ENCODE results near the gene KRT14.
"Not testable (repeated sequence)": the region's sequence is repeated elsewhere in the genome, so short reads cannot be mapped to it uniquely, and the experiment has no call there.

Gene KRT14

GRCh38 chr17:41547378-41547841, 39.3 kb downstream of the KRT14 start:
- no peaks in the 10 kb centered on the region for H3K9me3 ChIP-seq (ENCODE audit: control insufficient read depth, low read depth, low read length)
- peaks cover 20% of the 10 kb centered on the region for H3K4me1 ChIP-seq (ENCODE audit: control insufficient read depth, low read depth, low read length)
- no peak overlapping the region for H3K27ac ChIP-seq (ENCODE audit: low read length)
- H3K9ac ChIP-seq (ENCODE audit: low read length): no peak overlapping the region
- H3K27me3 ChIP-seq (ENCODE audit: control insufficient read depth, insufficient read depth, low read length): peaks cover 4% of the 10 kb centered on the region
- no peak overlapping the region for H3K4me3 ChIP-seq (ENCODE audit: low read length)
- no peaks in the 10 kb centered on the region for H3K36me3 ChIP-seq (ENCODE audit: control insufficient read depth, low read depth, low read length)

GRCh38 chr17:41546819-41547218, 39.9 kb downstream of the KRT14 start:
- Histone ChIP-seq H3K4me1 (ENCODE audit: control insufficient read depth, low read depth, low read length) (peaks cover 20% of the 10 kb centered on the region), H3K9ac (ENCODE audit: low read length) (no peak overlapping the region), H3K27ac (ENCODE audit: low read length) (no peak overlapping the region), H3K9me3 (ENCODE audit: control insufficient read depth, low read depth, low read length) (no peaks in the 10 kb centered on the region), H3K27me3 (ENCODE audit: control insufficient read depth, insufficient read depth, low read length) (peaks cover 4% of the 10 kb centered on the region), H3K4me3 (ENCODE audit: low read length) (no peak overlapping the region), H3K36me3 (ENCODE audit: control insufficient read depth, low read depth, low read length) (no peaks in the 10 kb centered on the region)

GRCh38 chr17:41545829-41546410, 40.8 kb downstream of the KRT14 start:
- Histone ChIP-seq H3K4me1 (ENCODE audit: control insufficient read depth, low read depth, low read length) (peaks cover 20% of the 10 kb centered on the region), H3K9me3 (ENCODE audit: control insufficient read depth, low read depth, low read length) (no peaks in the 10 kb centered on the region), H3K36me3 (ENCODE audit: control insufficient read depth, low read depth, low read length) (no peaks in the 10 kb centered on the region), H3K27ac (ENCODE audit: low read length) (no peak overlapping the region), H3K4me3 (ENCODE audit: low read length) (no peak overlapping the region), H3K27me3 (ENCODE audit: control insufficient read depth, insufficient read depth, low read length) (peaks cover 4% of the 10 kb centered on the region), H3K9ac (ENCODE audit: low read length) (no peak overlapping the region)

DNA sequence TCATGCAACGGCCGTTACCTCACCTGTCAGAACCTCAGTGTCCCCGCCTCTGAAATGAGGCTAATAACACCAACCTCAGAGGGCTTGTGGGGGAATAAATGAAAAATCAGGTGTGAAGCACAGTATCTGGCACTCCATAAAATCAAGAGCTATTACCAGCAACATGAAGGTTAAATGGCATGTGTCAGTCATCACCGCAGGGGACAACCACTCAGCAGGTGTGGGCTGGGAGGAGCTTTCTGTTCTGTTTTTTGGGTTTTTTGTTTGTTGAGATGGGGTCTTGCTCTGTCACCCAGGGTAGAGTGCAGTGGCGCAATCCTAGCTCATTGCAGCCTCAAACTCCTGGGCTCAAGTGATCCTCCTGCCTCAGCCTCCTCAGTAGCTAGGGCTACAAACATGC, 41.8 kb downstream of the KRT14 start:
- Histone ChIP-seq H3K36me3 (ENCODE audit: control insufficient read depth, low read depth, low read length) (no peaks in the 10 kb centered on the region), H3K27ac (ENCODE audit: low read length) (no peak overlapping the region), H3K9ac (ENCODE audit: low read length) (no peak overlapping the region), H3K27me3 (ENCODE audit: control insufficient read depth, insufficient read depth, low read length) (peaks cover 4% of the 10 kb centered on the region), H3K9me3 (ENCODE audit: control insufficient read depth, low read depth, low read length) (no peaks in the 10 kb centered on the region), H3K4me1 (ENCODE audit: control insufficient read depth, low read depth, low read length) (peaks cover 24% of the 10 kb centered on the region), H3K4me3 (ENCODE audit: low read length) (peak overlapping the region; percentile 22)

GRCh38 chr17:41544491-41544892, 42.2 kb downstream of the KRT14 start:
- Histone ChIP-seq H3K27ac (ENCODE audit: low read length) (no peak overlapping the region), H3K4me1 (ENCODE audit: control insufficient read depth, low read depth, low read length) (peaks cover 23% of the 10 kb centered on the region), H3K9me3 (ENCODE audit: control insufficient read depth, low read depth, low read length) (no peaks in the 10 kb centered on the region), H3K9ac (ENCODE audit: low read length) (no peak overlapping the region), H3K36me3 (ENCODE audit: control insufficient read depth, low read depth, low read length) (no peaks in the 10 kb centered on the region), H3K4me3 (ENCODE audit: low read length) (peak overlapping the region; percentile 22), H3K27me3 (ENCODE audit: control insufficient read depth, insufficient read depth, low read length) (peaks cover 4% of the 10 kb centered on the region)

DNA sequence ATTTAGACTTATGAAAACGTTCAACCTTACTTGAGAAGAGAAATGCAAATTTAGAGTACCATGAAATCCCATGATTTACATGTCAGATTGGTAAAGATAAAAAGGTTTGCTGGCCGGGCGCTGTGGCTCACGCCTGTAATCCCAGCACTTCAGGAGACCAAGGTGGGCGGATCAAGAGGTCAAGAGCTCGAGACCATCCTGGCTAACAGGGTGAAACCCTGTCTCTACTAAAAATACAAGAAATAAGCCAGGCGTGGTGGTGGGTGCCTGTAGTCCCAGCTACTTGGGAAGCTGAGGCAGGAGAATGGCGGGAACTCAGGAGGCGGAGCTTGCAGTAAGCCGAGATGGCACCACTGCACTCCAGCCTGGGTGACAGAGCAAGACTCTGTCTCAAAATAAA, 43.9 kb downstream of the KRT14 start:
- not testable (repeated sequence) for H3K9me3 ChIP-seq (ENCODE audit: control insufficient read depth, low read depth, low read length); H3K9ac ChIP-seq (ENCODE audit: low read length); H3K27ac ChIP-seq (ENCODE audit: low read length); H3K4me3 ChIP-seq (ENCODE audit: low read length); H3K36me3 ChIP-seq (ENCODE audit: control insufficient read depth, low read depth, low read length); H3K27me3 ChIP-seq (ENCODE audit: control insufficient read depth, insufficient read depth, low read length)
- H3K4me1 ChIP-seq (ENCODE audit: control insufficient read depth, low read depth, low read length): peaks cover 24% of the 10 kb centered on the region

- peaks cover 24% of the 10 kb centered on the region for H3K4me1 ChIP-seq (ENCODE audit: control insufficient read depth, low read depth, low read length)
- no peak overlapping the region for H3K4me3 ChIP-seq (ENCODE audit: low read length)
- H3K36me3 ChIP-seq (ENCODE audit: control insufficient read depth, low read depth, low read length): no peaks in the 10 kb centered on the region
- H3K27ac ChIP-seq (ENCODE audit: low read length): no peak overlapping the region
- no peaks in the 10 kb centered on the region for H3K9me3 ChIP-seq (ENCODE audit: control insufficient read depth, low read depth, low read length)
- H3K27me3 ChIP-seq (ENCODE audit: control insufficient read depth, insufficient read depth, low read length): no peaks in the 10 kb centered on the region
- H3K9ac ChIP-seq (ENCODE audit: low read length): no peak overlapping the region
These were observed 44.3 kb downstream of the KRT14 start for GRCh38 chr17:41542357-41542756.

DNA sequence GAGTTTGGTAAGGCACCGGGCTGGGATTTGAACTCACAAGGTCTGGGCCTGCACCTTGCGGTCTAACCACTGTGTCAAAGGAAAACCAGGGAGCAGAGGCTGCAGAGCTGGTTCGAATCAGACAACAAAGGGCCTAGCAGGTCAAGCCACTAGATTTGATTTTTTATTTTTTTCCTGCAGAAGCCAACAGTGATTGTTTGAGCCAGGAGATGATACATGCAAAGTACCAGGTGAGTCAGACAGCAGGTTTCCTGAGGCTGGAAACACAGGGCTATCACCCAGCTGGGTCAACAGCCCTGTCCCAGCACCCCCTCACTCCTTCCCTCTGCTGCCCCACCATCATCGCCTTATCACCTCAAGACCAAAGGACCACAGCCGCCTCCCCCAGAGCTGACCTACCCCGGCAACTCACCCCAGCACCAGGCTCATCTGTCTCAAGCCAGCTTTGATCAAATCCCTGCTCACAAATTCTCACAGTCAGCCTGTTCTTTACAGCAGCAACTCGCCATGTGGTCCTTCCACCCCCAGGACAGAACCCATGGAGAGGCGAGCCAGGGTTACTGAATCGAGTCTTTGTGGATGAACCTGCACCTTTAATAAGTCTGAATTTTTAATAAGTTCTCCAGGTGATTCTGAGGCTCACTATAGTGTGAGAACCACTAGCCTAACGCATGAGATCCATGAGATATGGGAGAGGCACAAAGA, 45.6 kb downstream of the KRT14 start:
- H3K27ac ChIP-seq (ENCODE audit: low read length): no peak overlapping the region
- no peak overlapping the region for H3K4me3 ChIP-seq (ENCODE audit: low read length)
- no peak overlapping the region for H3K9ac ChIP-seq (ENCODE audit: low read length)
- peaks cover 24% of the 10 kb centered on the region for H3K4me1 ChIP-seq (ENCODE audit: control insufficient read depth, low read depth, low read length)
- H3K36me3 ChIP-seq (ENCODE audit: control insufficient read depth, low read depth, low read length): no peaks in the 10 kb centered on the region
- H3K27me3 ChIP-seq (ENCODE audit: control insufficient read depth, insufficient read depth, low read length): no peaks in the 10 kb centered on the region
- H3K9me3 ChIP-seq (ENCODE audit: control insufficient read depth, low read depth, low read length): no peaks in the 10 kb centered on the region

DNA sequence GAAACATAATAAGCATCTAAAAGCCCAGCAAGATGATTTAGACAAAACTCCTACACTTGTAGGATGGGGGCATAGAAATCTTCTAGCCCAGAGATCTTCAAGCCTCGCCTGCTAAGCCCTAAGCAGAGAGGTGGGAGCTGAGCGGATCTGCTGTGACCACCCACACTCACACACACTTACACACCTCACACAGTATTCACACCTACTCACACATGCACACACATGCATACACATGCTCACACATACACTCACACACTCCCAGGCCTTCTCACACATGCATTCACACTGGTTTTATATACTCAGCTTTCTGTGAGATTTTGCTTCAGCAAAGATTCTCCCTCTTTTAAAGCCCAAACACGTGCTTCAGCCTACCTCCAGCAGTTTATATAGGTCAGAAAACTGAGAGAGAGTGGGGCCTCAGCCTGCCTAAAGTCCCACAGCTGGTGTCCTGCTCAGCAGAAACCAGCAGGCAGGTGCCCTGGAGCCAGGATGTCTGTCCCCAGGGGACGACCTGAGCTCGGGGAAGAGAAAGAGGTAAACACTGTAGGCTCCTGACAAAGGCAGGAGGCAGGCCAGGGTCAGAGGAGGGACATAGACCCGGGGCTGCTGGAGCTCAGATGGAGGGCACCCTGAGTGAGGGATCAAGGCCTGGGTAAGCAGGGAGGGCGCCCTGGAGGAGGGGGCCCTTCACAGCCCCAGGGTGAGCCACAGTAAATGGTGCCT, 46.6 kb downstream of the KRT14 start:
- Histone ChIP-seq H3K9me3 (ENCODE audit: control insufficient read depth, low read depth, low read length) (no peaks in the 10 kb centered on the region), H3K36me3 (ENCODE audit: control insufficient read depth, low read depth, low read length) (no peaks in the 10 kb centered on the region), H3K9ac (ENCODE audit: low read length) (no peak overlapping the region), H3K4me3 (ENCODE audit: low read length) (no peak overlapping the region), H3K27ac (ENCODE audit: low read length) (no peak overlapping the region), H3K27me3 (ENCODE audit: control insufficient read depth, insufficient read depth, low read length) (no peaks in the 10 kb centered on the region), H3K4me1 (ENCODE audit: control insufficient read depth, low read depth, low read length) (peaks cover 31% of the 10 kb centered on the region)

GRCh38 chr17:41539071-41539492, 47.6 kb downstream of the KRT14 start:
- no peaks in the 10 kb centered on the region for H3K9me3 ChIP-seq (ENCODE audit: control insufficient read depth, low read depth, low read length)
- H3K4me3 ChIP-seq (ENCODE audit: low read length): no peak overlapping the region
- no peaks in the 10 kb centered on the region for H3K27me3 ChIP-seq (ENCODE audit: control insufficient read depth, insufficient read depth, low read length)
- no peak overlapping the region for H3K9ac ChIP-seq (ENCODE audit: low read length)
- no peak overlapping the region for H3K27ac ChIP-seq (ENCODE audit: low read length)
- no peaks in the 10 kb centered on the region for H3K36me3 ChIP-seq (ENCODE audit: control insufficient read depth, low read depth, low read length)
- H3K4me1 ChIP-seq (ENCODE audit: control insufficient read depth, low read depth, low read length): peaks cover 22% of the 10 kb centered on the region

- no peak overlapping the region for H3K27ac ChIP-seq (ENCODE audit: low read length)
- peaks cover 22% of the 10 kb centered on the region for H3K4me1 ChIP-seq (ENCODE audit: control insufficient read depth, low read depth, low read length)
- no peak overlapping the region for H3K4me3 ChIP-seq (ENCODE audit: low read length)
- H3K36me3 ChIP-seq (ENCODE audit: control insufficient read depth, low read depth, low read length): no peaks in the 10 kb centered on the region
- no peaks in the 10 kb centered on the region for H3K27me3 ChIP-seq (ENCODE audit: control insufficient read depth, insufficient read depth, low read length)
- H3K9ac ChIP-seq (ENCODE audit: low read length): no peak overlapping the region
- H3K9me3 ChIP-seq (ENCODE audit: control insufficient read depth, low read depth, low read length): no peaks in the 10 kb centered on the region
These were observed 48.1 kb downstream of the KRT14 start for GRCh38 chr17:41538565-41538991.
